ENCODE measurements around the gene DNAH17.

DNAH17 gene

GRCh38 chr17:78427140-78427539, 150.1 kb downstream of the DNAH17 start:
- no peak for DNase-seq

- no peak for DNase-seq
Observed at GRCh38 chr17:78426293-78426879, 150.8 kb downstream of the DNAH17 start.

- DNase-seq: no peak
Observed at GRCh38 chr17:78425429-78425828, 151.8 kb downstream of the DNAH17 start.

GRCh38 chr17:78423961-78424675, 153.1 kb downstream of the DNAH17 start:
- DNase-seq: no peak

- no peak for DNase-seq
Observed at GRCh38 chr17:78422872-78423588, 154.2 kb downstream of the DNAH17 start.

GRCh38 chr17:78422267-78422605, 155.0 kb downstream of the DNAH17 start:
- no peak for DNase-seq

GRCh38 chr17:78421534-78422266, 155.5 kb downstream of the DNAH17 start:
- peak; percentile 14 for DNase-seq

GRCh38 chr17:78421084-78421533, 156.1 kb downstream of the DNAH17 start:
- no peak for DNase-seq

GRCh38 chr17:78419970-78420815, 157.0 kb downstream of the DNAH17 start:
- no peak for DNase-seq

GRCh38 chr17:78418326-78419026, 158.7 kb downstream of the DNAH17 start:
- DNase-seq: no peak

- no peak for DNase-seq
Observed at GRCh38 chr17:78417531-78417909, 159.7 kb downstream of the DNAH17 start.

- no peak for DNase-seq
Observed at GRCh38 chr17:78416791-78417530, 160.2 kb downstream of the DNAH17 start.

GRCh38 chr17:78415821-78416711, 161.1 kb downstream of the DNAH17 start:
- no peak for DNase-seq

- DNase-seq: no peak
Observed at GRCh38 chr17:78414178-78415162, 162.7 kb downstream of the DNAH17 start.

- DNase-seq: no peak
Observed at GRCh38 chr17:78412403-78412802, 164.8 kb downstream of the DNAH17 start.

- no peak for DNase-seq
Observed at GRCh38 chr17:78411241-78411857, 165.8 kb downstream of the DNAH17 start.

- DNase-seq: peak; percentile 67
Observed at GRCh38 chr17:78409191-78409928, 167.8 kb downstream of the DNAH17 start.

All from NCI-H748 treated with DMSO at 0.1 percent for 48 hours (cell line).